GM23338 (cell line): ENCODE measurements around the gene BANK1. TPM values are rescaled to one million over a fixed set of nuclear protein-coding genes. Genes with fewer than 3 reads are reported as not detected.

Source experiments
- ATAC-seq: fragments of 200-7000 bp; cut with Tn5 transposase; 3 replicates; pipeline ENCODE4 v1.9.1; 2020
- DNase-seq: peaks from one replicate; pipeline ENCODE4 v3.0.0-alpha.2; 2015; ENCODE audit warnings: low spot score
- H2AFZ ChIP-seq: fragments of 200-600 bp; sonication (generic); 2 replicates; pipeline ENCODE4 v1.8.0; 2016; ENCODE audit warnings: antibody characterized with exemption, mild to moderate bottlenecking, moderate library complexity
- H3F3A ChIP-seq: fragments of 200-600 bp; sonication (generic); replicated peaks from 2 replicates; pipeline ENCODE4 v1.8.0; 2017; ENCODE audit warnings: antibody characterized with exemption, mixed run types, low read depth
- H3K27ac ChIP-seq: fragments of 200-600 bp; sonication (generic); 2 replicates; pipeline ENCODE4 v1.6.1; 2016; ENCODE audit warnings: low read depth
- H3K27me3 ChIP-seq: fragments of 200-600 bp; sonication (generic); 2 replicates; pipeline ENCODE4 v1.8.0; 2016; ENCODE audit warnings: mild to moderate bottlenecking, mixed run types, moderate library complexity; ENCODE audit not compliant: insufficient read depth
- H3K36me3 ChIP-seq: fragments of 200-600 bp; sonication (generic); 2 replicates; pipeline ENCODE4 v1.8.0; 2016; ENCODE audit warnings: mild to moderate bottlenecking; ENCODE audit not compliant: insufficient read depth
- H3K4me1 ChIP-seq: fragments of 200-600 bp; sonication (generic); 2 replicates; pipeline ENCODE4 v1.8.0; 2016; ENCODE audit warnings: mild to moderate bottlenecking, moderate library complexity; ENCODE audit not compliant: insufficient read depth
- H3K4me2 ChIP-seq: fragments of 200-600 bp; sonication (generic); 2 replicates; pipeline ENCODE4 v1.7.1; 2017; ENCODE audit warnings: mixed run types
- H3K4me3 ChIP-seq: fragments of 200-600 bp; sonication (generic); 2 replicates; pipeline ENCODE4 v1.6.1; 2016; ENCODE audit warnings: mixed run types
- H3K79me2 ChIP-seq: fragments of 200-600 bp; sonication (generic); replicated peaks from 2 replicates; pipeline ENCODE4 v1.8.0; 2017; ENCODE audit warnings: mild to moderate bottlenecking; ENCODE audit not compliant: insufficient read depth
- H3K9me2 ChIP-seq: fragments of 200-600 bp; sonication (generic); 2 replicates; pipeline ENCODE4 v1.8.0; 2017; ENCODE audit not compliant: insufficient read depth
- H4K20me1 ChIP-seq: fragments of 200-600 bp; sonication (generic); replicated peaks from 2 replicates; pipeline ENCODE4 v1.8.0; 2017; ENCODE audit warnings: mild to moderate bottlenecking; ENCODE audit not compliant: insufficient read depth
- H3K27ac Mint-ChIP-seq: 2 replicates; pipeline ENCODE4 v1.8.0; 2020; ENCODE audit warnings: inconsistent platforms, mild to moderate bottlenecking, moderate library complexity, mixed read lengths
- H3K27me3 Mint-ChIP-seq: 3 replicates; pipeline ENCODE4 v1.8.0; 2022; ENCODE audit warnings: low read depth, mild to moderate bottlenecking, moderate library complexity, mixed read lengths, inconsistent platforms; ENCODE audit not compliant: insufficient read depth, poor library complexity
- H3K36me3 Mint-ChIP-seq: 3 replicates; pipeline ENCODE4 v1.8.0; 2021; ENCODE audit warnings: low read depth, mild to moderate bottlenecking, inconsistent platforms, moderate library complexity, mixed read lengths
- H3K4me1 Mint-ChIP-seq: 3 replicates; pipeline ENCODE4 v1.8.0; 2020; ENCODE audit warnings: mild to moderate bottlenecking, inconsistent platforms, mixed read lengths
- H3K4me3 Mint-ChIP-seq: 3 replicates; pipeline ENCODE4 v1.8.0; 2021; ENCODE audit warnings: moderate library complexity, mild to moderate bottlenecking, inconsistent platforms, mixed read lengths
- H3K9me3 Mint-ChIP-seq: 3 replicates; pipeline ENCODE4 v1.8.0; 2020; ENCODE audit warnings: moderate library complexity, mild to moderate bottlenecking, inconsistent platforms, mixed read lengths
- CREB1 ChIP-seq: fragments of 250-450 bp; sonication (Bioruptor Pico); IDR thresholded peaks from 2 replicates; pipeline ENCODE4 v1.5.0; 2020; ENCODE audit warnings: low read depth, mild to moderate bottlenecking, moderate library complexity
- JUNB ChIP-seq: IDR thresholded peaks from one replicate; pipeline ENCODE4 v1.6.1; 2016; ENCODE audit warnings: antibody characterized with exemption; ENCODE audit not compliant: unreplicated experiment
- POLR2AphosphoS5 ChIP-seq: IDR thresholded peaks from 2 replicates; pipeline ENCODE4 v1.6.1; 2016; ENCODE audit warnings: antibody characterized with exemption, low read depth
- STAT1 ChIP-seq: IDR thresholded peaks from one replicate; pipeline ENCODE4 v1.6.1; 2016; ENCODE audit warnings: antibody characterized with exemption; ENCODE audit not compliant: unreplicated experiment
- ZNF331 ChIP-seq: fragments of 250-450 bp; sonication (Bioruptor Pico); IDR thresholded peaks from 2 replicates; pipeline ENCODE4 v1.5.0; 2020; ENCODE audit warnings: low read depth, mild to moderate bottlenecking, moderate library complexity
- polyA plus RNA-seq: library from polyadenylated mRNA; unstranded; fragments of >200 nt; fragmentation: Nextera tagmentation; extraction: Ambion mirVana; gene quantifications from 2 replicates; pipeline ENCODE4 v1.2.1, GENCODE V29; 2016
- total RNA-seq: library from RNA; depleted of rRNA; stranded (reverse); fragments of >200 nt; shearing (Covaris generic); gene quantifications from 2 replicates; pipeline ENCODE4 v1.2.3, GENCODE V29; 2014
- TF ChIP-seq, protein P1 (sequence below): IDR thresholded peaks from one replicate; pipeline ENCODE4 v1.6.1; 2018; ENCODE audit warnings: antibody characterized with exemption; ENCODE audit not compliant: unreplicated experiment
- TF ChIP-seq, protein P2 (sequence below): fragments of 250-450 bp; sonication (Bioruptor Pico); IDR thresholded peaks from 2 replicates; pipeline ENCODE4 v1.5.0; 2020; ENCODE audit warnings: mild to moderate bottlenecking, moderate library complexity
- TF ChIP-seq, protein P3 (sequence below), 2 experiments: fragments of 200-600 bp in 1 of 2; sonication (generic) in 1 of 2; conservative IDR thresholded peaks; 2 replicates each; pipeline versions ENCODE4 v1.5.1 to v1.6.1; 2016 to 2017; ENCODE audit warnings: antibody characterized with exemption in 2 of 2, low read depth in 2 of 2, mild to moderate bottlenecking in 2 of 2, moderate library complexity in 1 of 2
- TF ChIP-seq, protein P4 (sequence below): IDR thresholded peaks from 2 replicates; pipeline ENCODE4 v1.6.1; 2016; ENCODE audit warnings: antibody characterized with exemption

The BANK1 gene
- total and polyA plus RNA-seq, 2 experiments from 2014 or later: 0.86 to 0.87 TPM

DNA sequence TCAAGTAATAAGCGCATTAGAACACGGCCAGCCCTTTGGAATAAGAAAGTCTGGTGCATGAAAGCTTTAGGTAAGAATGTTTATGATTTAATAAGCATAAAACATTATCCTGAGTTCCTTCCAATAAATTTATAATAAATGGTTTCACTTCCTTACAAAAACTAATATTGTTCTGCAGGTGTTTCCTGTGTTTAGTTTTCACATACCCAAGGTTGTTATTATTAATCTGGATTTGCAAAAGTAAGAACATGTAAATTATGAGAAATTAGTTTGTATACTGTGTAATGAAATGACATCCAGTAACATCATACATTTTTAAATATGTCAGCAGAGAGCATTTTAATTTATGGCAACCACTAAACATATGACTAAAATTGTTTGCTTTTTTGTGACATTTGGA lies 72.1 kb downstream of the BANK1 start:
- Histone ChIP-seq H4K20me1 (no peaks in the 10 kb centered on the region), H2AFZ (no peak overlapping the region), H3K4me2 (no peak overlapping the region), H3K9me2 (no peaks in the 10 kb centered on the region; the same call in 1 of the 2 replicates), H3K4me1 (no peaks in the 10 kb centered on the region), H3K36me3 (no peaks in the 10 kb centered on the region), H3K27ac (no peak overlapping the region), H3K27me3 (no peaks in the 10 kb centered on the region), H3K4me3 (no peak overlapping the region), H3F3A (no peaks in the 10 kb centered on the region), H3K79me2 (no peaks in the 10 kb centered on the region)
- Mint-ChIP-seq H3K4me1 (no peaks in the 10 kb centered on the region), H3K9me3 (no peaks in the 10 kb centered on the region), H3K4me3 (no peak overlapping the region), H3K27me3 (no peaks in the 10 kb centered on the region), H3K36me3 (no peaks in the 10 kb centered on the region), H3K27ac (no peak overlapping the region)
- TF ChIP-seq JUNB (no peak), CREB1 (CRISPR knock-in tag) (no peak), POLR2AphosphoS5 (no peak), ZNF331 (no peak), STAT1 (no peak)
- TF ChIP-seq, protein P1, sequence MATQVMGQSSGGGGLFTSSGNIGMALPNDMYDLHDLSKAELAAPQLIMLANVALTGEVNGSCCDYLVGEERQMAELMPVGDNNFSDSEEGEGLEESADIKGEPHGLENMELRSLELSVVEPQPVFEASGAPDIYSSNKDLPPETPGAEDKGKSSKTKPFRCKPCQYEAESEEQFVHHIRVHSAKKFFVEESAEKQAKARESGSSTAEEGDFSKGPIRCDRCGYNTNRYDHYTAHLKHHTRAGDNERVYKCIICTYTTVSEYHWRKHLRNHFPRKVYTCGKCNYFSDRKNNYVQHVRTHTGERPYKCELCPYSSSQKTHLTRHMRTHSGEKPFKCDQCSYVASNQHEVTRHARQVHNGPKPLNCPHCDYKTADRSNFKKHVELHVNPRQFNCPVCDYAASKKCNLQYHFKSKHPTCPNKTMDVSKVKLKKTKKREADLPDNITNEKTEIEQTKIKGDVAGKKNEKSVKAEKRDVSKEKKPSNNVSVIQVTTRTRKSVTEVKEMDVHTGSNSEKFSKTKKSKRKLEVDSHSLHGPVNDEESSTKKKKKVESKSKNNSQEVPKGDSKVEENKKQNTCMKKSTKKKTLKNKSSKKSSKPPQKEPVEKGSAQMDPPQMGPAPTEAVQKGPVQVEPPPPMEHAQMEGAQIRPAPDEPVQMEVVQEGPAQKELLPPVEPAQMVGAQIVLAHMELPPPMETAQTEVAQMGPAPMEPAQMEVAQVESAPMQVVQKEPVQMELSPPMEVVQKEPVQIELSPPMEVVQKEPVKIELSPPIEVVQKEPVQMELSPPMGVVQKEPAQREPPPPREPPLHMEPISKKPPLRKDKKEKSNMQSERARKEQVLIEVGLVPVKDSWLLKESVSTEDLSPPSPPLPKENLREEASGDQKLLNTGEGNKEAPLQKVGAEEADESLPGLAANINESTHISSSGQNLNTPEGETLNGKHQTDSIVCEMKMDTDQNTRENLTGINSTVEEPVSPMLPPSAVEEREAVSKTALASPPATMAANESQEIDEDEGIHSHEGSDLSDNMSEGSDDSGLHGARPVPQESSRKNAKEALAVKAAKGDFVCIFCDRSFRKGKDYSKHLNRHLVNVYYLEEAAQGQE: no peak
- TF ChIP-seq, protein P2, sequence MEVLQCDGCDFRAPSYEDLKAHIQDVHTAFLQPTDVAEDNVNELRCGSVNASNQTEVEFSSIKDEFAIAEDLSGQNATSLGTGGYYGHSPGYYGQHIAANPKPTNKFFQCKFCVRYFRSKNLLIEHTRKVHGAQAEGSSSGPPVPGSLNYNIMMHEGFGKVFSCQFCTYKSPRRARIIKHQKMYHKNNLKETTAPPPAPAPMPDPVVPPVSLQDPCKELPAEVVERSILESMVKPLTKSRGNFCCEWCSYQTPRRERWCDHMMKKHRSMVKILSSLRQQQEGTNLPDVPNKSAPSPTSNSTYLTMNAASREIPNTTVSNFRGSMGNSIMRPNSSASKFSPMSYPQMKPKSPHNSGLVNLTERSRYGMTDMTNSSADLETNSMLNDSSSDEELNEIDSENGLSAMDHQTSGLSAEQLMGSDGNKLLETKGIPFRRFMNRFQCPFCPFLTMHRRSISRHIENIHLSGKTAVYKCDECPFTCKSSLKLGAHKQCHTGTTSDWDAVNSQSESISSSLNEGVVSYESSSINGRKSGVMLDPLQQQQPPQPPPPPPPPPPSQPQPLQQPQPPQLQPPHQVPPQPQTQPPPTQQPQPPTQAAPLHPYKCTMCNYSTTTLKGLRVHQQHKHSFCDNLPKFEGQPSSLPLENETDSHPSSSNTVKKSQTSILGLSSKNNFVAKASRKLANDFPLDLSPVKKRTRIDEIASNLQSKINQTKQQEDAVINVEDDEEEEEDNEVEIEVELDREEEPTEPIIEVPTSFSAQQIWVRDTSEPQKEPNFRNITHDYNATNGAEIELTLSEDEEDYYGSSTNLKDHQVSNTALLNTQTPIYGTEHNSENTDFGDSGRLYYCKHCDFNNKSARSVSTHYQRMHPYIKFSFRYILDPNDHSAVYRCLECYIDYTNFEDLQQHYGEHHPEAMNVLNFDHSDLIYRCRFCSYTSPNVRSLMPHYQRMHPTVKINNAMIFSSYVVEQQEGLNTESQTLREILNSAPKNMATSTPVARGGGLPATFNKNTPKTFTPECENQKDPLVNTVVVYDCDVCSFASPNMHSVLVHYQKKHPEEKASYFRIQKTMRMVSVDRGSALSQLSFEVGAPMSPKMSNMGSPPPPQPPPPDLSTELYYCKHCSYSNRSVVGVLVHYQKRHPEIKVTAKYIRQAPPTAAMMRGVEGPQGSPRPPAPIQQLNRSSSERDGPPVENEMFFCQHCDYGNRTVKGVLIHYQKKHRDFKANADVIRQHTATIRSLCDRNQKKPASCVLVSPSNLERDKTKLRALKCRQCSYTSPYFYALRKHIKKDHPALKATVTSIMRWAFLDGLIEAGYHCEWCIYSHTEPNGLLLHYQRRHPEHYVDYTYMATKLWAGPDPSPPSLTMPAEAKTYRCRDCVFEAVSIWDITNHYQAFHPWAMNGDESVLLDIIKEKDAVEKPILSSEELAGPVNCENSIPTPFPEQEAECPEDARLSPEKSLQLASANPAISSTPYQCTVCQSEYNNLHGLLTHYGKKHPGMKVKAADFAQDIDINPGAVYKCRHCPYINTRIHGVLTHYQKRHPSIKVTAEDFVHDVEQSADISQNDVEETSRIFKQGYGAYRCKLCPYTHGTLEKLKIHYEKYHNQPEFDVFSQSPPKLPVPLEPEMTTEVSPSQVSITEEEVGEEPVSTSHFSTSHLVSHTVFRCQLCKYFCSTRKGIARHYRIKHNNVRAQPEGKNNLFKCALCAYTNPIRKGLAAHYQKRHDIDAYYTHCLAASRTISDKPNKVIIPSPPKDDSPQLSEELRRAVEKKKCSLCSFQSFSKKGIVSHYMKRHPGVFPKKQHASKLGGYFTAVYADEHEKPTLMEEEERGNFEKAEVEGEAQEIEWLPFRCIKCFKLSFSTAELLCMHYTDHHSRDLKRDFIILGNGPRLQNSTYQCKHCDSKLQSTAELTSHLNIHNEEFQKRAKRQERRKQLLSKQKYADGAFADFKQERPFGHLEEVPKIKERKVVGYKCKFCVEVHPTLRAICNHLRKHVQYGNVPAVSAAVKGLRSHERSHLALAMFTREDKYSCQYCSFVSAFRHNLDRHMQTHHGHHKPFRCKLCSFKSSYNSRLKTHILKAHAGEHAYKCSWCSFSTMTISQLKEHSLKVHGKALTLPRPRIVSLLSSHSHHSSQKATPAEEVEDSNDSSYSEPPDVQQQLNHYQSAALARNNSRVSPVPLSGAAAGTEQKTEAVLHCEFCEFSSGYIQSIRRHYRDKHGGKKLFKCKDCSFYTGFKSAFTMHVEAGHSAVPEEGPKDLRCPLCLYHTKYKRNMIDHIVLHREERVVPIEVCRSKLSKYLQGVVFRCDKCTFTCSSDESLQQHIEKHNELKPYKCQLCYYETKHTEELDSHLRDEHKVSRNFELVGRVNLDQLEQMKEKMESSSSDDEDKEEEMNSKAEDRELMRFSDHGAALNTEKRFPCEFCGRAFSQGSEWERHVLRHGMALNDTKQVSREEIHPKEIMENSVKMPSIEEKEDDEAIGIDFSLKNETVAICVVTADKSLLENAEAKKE: no peak
- TF ChIP-seq, protein P3, sequence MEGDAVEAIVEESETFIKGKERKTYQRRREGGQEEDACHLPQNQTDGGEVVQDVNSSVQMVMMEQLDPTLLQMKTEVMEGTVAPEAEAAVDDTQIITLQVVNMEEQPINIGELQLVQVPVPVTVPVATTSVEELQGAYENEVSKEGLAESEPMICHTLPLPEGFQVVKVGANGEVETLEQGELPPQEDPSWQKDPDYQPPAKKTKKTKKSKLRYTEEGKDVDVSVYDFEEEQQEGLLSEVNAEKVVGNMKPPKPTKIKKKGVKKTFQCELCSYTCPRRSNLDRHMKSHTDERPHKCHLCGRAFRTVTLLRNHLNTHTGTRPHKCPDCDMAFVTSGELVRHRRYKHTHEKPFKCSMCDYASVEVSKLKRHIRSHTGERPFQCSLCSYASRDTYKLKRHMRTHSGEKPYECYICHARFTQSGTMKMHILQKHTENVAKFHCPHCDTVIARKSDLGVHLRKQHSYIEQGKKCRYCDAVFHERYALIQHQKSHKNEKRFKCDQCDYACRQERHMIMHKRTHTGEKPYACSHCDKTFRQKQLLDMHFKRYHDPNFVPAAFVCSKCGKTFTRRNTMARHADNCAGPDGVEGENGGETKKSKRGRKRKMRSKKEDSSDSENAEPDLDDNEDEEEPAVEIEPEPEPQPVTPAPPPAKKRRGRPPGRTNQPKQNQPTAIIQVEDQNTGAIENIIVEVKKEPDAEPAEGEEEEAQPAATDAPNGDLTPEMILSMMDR (conservative IDR thresholded peaks at IDR 0.05; ENCODE audit: low read depth in 2 of 2): no peak
- TF ChIP-seq, protein P4, sequence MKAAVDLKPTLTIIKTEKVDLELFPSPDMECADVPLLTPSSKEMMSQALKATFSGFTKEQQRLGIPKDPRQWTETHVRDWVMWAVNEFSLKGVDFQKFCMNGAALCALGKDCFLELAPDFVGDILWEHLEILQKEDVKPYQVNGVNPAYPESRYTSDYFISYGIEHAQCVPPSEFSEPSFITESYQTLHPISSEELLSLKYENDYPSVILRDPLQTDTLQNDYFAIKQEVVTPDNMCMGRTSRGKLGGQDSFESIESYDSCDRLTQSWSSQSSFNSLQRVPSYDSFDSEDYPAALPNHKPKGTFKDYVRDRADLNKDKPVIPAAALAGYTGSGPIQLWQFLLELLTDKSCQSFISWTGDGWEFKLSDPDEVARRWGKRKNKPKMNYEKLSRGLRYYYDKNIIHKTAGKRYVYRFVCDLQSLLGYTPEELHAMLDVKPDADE: no peak
- ATAC-seq: no peak
- no peak for DNase-seq
